PFSK-1 (cell line): Measurements from ENCODE around the gene PTCH2.

Experiments used
- POLR2AphosphoS5 ChIP-seq: IDR thresholded peaks from 2 replicates; pipeline ENCODE4 v1.6.1; 2012; ENCODE audit warnings: low read depth, mild to moderate bottlenecking, control low read depth, low read length, moderate library complexity
- SIN3A ChIP-seq: IDR thresholded peaks from 2 replicates; pipeline ENCODE4 v1.6.1; 2012; ENCODE audit warnings: mild to moderate bottlenecking, low read length, moderate library complexity, borderline replicate concordance; ENCODE audit not compliant: insufficient read depth

- TF ChIP-seq POLR2AphosphoS5 (no peak), SIN3A (no peak)
Observed at GRCh38 chr1:44854970-44855369, 11.9 kb upstream of the PTCH2 start.
